ENCODE measurements around the gene CDK14.

GRCh38 chr7:90677486-90678404 is 81.6 kb downstream of the CDK14 start:
- TF ChIP-seq, protein P1, sequence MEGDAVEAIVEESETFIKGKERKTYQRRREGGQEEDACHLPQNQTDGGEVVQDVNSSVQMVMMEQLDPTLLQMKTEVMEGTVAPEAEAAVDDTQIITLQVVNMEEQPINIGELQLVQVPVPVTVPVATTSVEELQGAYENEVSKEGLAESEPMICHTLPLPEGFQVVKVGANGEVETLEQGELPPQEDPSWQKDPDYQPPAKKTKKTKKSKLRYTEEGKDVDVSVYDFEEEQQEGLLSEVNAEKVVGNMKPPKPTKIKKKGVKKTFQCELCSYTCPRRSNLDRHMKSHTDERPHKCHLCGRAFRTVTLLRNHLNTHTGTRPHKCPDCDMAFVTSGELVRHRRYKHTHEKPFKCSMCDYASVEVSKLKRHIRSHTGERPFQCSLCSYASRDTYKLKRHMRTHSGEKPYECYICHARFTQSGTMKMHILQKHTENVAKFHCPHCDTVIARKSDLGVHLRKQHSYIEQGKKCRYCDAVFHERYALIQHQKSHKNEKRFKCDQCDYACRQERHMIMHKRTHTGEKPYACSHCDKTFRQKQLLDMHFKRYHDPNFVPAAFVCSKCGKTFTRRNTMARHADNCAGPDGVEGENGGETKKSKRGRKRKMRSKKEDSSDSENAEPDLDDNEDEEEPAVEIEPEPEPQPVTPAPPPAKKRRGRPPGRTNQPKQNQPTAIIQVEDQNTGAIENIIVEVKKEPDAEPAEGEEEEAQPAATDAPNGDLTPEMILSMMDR (IDR thresholded peaks at IDR 0.05 in 2 of 3, conservative IDR thresholded peaks at IDR 0.05 in 1 of 3; ENCODE audit: control insufficient read depth in 2 of 3, extremely low read depth in 1 of 3, insufficient read depth in 1 of 3, low read depth in 3 of 3, low read length in 3 of 3): no peak
- TF ChIP-seq RELA (IDR thresholded peaks at IDR 0.05; ENCODE audit: borderline replicate concordance, partially characterized antibody): no peak
- TF ChIP-seq CEBPB (IDR thresholded peaks at IDR 0.05; ENCODE audit: borderline replicate concordance in 1 of 2, low read depth in 2 of 2, low read length in 2 of 2): no peak
- no peak for TF ChIP-seq ATF3 (IDR thresholded peaks at IDR 0.05; ENCODE audit: borderline replicate concordance, extremely low read depth, low read depth, low read length)
- no peak for TF ChIP-seq EZH2 (IDR thresholded peaks at IDR 0.05; ENCODE audit: borderline replicate concordance, control insufficient read depth, low read depth, low read length)
- TF ChIP-seq CBX5 (IDR thresholded peaks at IDR 0.05; ENCODE audit: low read depth): no peak
- TF ChIP-seq KDM1A (IDR thresholded peaks at IDR 0.05; ENCODE audit: borderline replicate concordance): no peak
- no peak for TF ChIP-seq ESRRA (IDR thresholded peaks at IDR 0.05; ENCODE audit: low read length)
- TF ChIP-seq CBX3 (IDR thresholded peaks at IDR 0.05; ENCODE audit: borderline replicate concordance, low read depth): no peak
- no peak for TF ChIP-seq SPI1 (IDR thresholded peaks at IDR 0.05; ENCODE audit: borderline replicate concordance, insufficient read depth, low read depth, low read length)
- TF ChIP-seq, protein P2, sequence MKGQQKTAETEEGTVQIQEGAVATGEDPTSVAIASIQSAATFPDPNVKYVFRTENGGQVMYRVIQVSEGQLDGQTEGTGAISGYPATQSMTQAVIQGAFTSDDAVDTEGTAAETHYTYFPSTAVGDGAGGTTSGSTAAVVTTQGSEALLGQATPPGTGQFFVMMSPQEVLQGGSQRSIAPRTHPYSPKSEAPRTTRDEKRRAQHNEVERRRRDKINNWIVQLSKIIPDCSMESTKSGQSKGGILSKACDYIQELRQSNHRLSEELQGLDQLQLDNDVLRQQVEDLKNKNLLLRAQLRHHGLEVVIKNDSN (IDR thresholded peaks at IDR 0.05; ENCODE audit: borderline replicate concordance, extremely low read length, insufficient read depth, low read depth, low read length): no peak

All from GM12878 (cell line).